Hepatocyte (in vitro differentiated cells): ENCODE results near the gene FHIP1A. TPM values are rescaled to one million over a fixed set of nuclear protein-coding genes. Genes with fewer than 3 reads are reported as not detected.
"Not testable (repeated sequence)": the region's sequence is repeated elsewhere in the genome, so short reads cannot be mapped to it uniquely, and the experiment has no call there.

ENCODE experiments used
- DNase-seq: peaks from one replicate; pipeline ENCODE4 v3.0.0-alpha.2; 2016; ENCODE audit warnings: low spot score
- H2AFZ ChIP-seq: fragments of 200-600 bp; sonication (generic); 2 replicates; pipeline ENCODE4 v1.6.0; 2016; ENCODE audit warnings: antibody characterized with exemption, mild to moderate bottlenecking
- H3K27ac ChIP-seq: fragments of 200-600 bp; sonication (generic); 2 replicates; pipeline ENCODE4 v1.5.1; 2016; ENCODE audit warnings: mild to moderate bottlenecking
- H3K27me3 ChIP-seq: fragments of 200-600 bp; sonication (generic); 2 replicates; pipeline ENCODE4 v1.6.1; 2016
- H3K36me3 ChIP-seq: fragments of 200-600 bp; sonication (generic); replicated peaks from 2 replicates; pipeline ENCODE4 v1.5.1; 2016; ENCODE audit warnings: low read depth; ENCODE audit not compliant: insufficient read depth
- H3K4me1 ChIP-seq: fragments of 200-600 bp; sonication (generic); 2 replicates; pipeline ENCODE4 v1.5.1; 2016; ENCODE audit warnings: mild to moderate bottlenecking, moderate library complexity; ENCODE audit not compliant: insufficient read depth
- H3K4me2 ChIP-seq: fragments of 200-600 bp; sonication (generic); 2 replicates; pipeline ENCODE4 v1.6.0; 2016
- H3K4me3 ChIP-seq: fragments of 200-600 bp; sonication (generic); 2 replicates; pipeline ENCODE4 v1.5.1; 2016; ENCODE audit warnings: mild to moderate bottlenecking
- H3K79me2 ChIP-seq: fragments of 200-600 bp; sonication (generic); 2 replicates; pipeline ENCODE4 v1.6.0; 2017; ENCODE audit warnings: mild to moderate bottlenecking
- H3K9me2 ChIP-seq: fragments of 200-600 bp; sonication (generic); replicated peaks from 2 replicates; pipeline ENCODE4 v1.6.0; 2017; ENCODE audit warnings: mild to moderate bottlenecking; ENCODE audit not compliant: insufficient read depth
- H3K9me3 ChIP-seq: fragments of 200-600 bp; sonication (generic); 2 replicates; pipeline ENCODE4 v1.5.1; 2016; ENCODE audit warnings: low read depth, mild to moderate bottlenecking
- H4K20me1 ChIP-seq: fragments of 200-600 bp; sonication (generic); 2 replicates; pipeline ENCODE4 v1.6.0; 2016; ENCODE audit warnings: mild to moderate bottlenecking; ENCODE audit not compliant: insufficient read depth, poor library complexity, severe bottlenecking
- CTCF ChIP-seq: fragments of 200-600 bp; sonication (generic); IDR thresholded peaks from 2 replicates; pipeline ENCODE4 v1.5.1; 2016; ENCODE audit warnings: antibody characterized with exemption, mild to moderate bottlenecking; ENCODE audit not compliant: poor library complexity
- EZH2 ChIP-seq: fragments of 200-600 bp; sonication (generic); IDR thresholded peaks from 2 replicates; pipeline ENCODE4 v1.6.1; 2016; ENCODE audit warnings: antibody characterized with exemption, mild to moderate bottlenecking, borderline replicate concordance
- EZH2phosphoT487 ChIP-seq: fragments of 200-600 bp; sonication (generic); IDR thresholded peaks from one replicate; pipeline ENCODE4 v1.6.1; 2018; ENCODE audit warnings: antibody characterized with exemption, mild to moderate bottlenecking, low read depth, moderate library complexity; ENCODE audit not compliant: unreplicated experiment, severe bottlenecking
- WGBS: methylation state at CpG from one replicate; pipeline ENCODE4 v1.1.6; 2016; ENCODE audit warnings: low lambda C conversion rate; ENCODE audit errors: missing lambda C conversion rate; 5-methylcytosine and 5-hydroxymethylcytosine counted together
- polyA plus RNA-seq: library from polyadenylated mRNA; unstranded; fragments of >200 nt; fragmentation: Nextera tagmentation; extraction: Ambion mirVana; gene quantifications from 2 replicates; pipeline ENCODE4 v1.2.1, GENCODE V29; 2016
- total RNA-seq: library from RNA; depleted of rRNA; stranded (reverse); fragments of >200 nt; gene quantifications from 2 replicates; pipeline ENCODE4 v1.2.3, GENCODE V29; 2014

FHIP1A gene
- total and polyA plus RNA-seq, 2 experiments from 2014 or later = 1.8 to 7.1 TPM

- Histone ChIP-seq H3K4me1 (no peaks in the 10 kb centered on the region), H3K36me3 (no peaks in the 10 kb centered on the region), H3K4me3 (no peak overlapping the region), H3K4me2 (peak overlapping the region; percentile 9), H3K79me2 (no peaks in the 10 kb centered on the region), H3K27ac (no peak overlapping the region), H3K9me2 (no peaks in the 10 kb centered on the region), H3K27me3 (no peaks in the 10 kb centered on the region), H3K9me3 (no peaks in the 10 kb centered on the region), H4K20me1 (no peaks in the 10 kb centered on the region), H2AFZ (peak overlapping the region; percentile 45)
- 46% methylated on average over 13 of the region's 14 CpGs for WGBS
- TF ChIP-seq EZH2 = no peak
- peak; percentile 97 for TF ChIP-seq CTCF
- DNase-seq = peak; percentile 92
Observed at GRCh38 chr4:151362404-151363164, 46.4 kb upstream of the FHIP1A start.

- no peak for TF ChIP-seq CTCF
- TF ChIP-seq EZH2 = no peak
- no peak for TF ChIP-seq EZH2phosphoT487
- WGBS = 83% methylated on average over 1 of the region's 1 CpG
Observed at GRCh38 chr4:151376540-151376939, 32.4 kb upstream of the FHIP1A start.

GRCh38 chr4:151389311-151389710 is 19.7 kb upstream of the FHIP1A start:
- no peak for TF ChIP-seq CTCF
- no peaks in the 10 kb centered on the region for H4K20me1 ChIP-seq
- no peaks in the 10 kb centered on the region for H3K4me1 ChIP-seq
- whole genome bisulfite sequencing = 97% methylated on average over 2 of the region's 2 CpGs
- H3K27ac ChIP-seq = no peak overlapping the region
- H3K4me2 ChIP-seq = no peak overlapping the region
- no peaks in the 10 kb centered on the region for H3K36me3 ChIP-seq
- no peak overlapping the region for H3K4me3 ChIP-seq
- no peaks in the 10 kb centered on the region for H3K27me3 ChIP-seq
- H3K9me3 ChIP-seq = no peaks in the 10 kb centered on the region
- DNase-seq = no peak
- H2AFZ ChIP-seq = no peak overlapping the region
- no peaks in the 10 kb centered on the region for H3K79me2 ChIP-seq
- no peaks in the 10 kb centered on the region for H3K9me2 ChIP-seq

More at GRCh38 chr4:151376540-151376939, 32.4 kb upstream of the FHIP1A start:
- H2AFZ ChIP-seq = no peak overlapping the region
- H3K9me3 ChIP-seq = no peaks in the 10 kb centered on the region
- no peaks in the 10 kb centered on the region for H3K9me2 ChIP-seq
- no peaks in the 10 kb centered on the region for H3K79me2 ChIP-seq
- H4K20me1 ChIP-seq = no peaks in the 10 kb centered on the region
- H3K4me2 ChIP-seq = no peak overlapping the region
- DNase-seq = no peak
- H3K4me1 ChIP-seq = no peaks in the 10 kb centered on the region
- no peaks in the 10 kb centered on the region for H3K27me3 ChIP-seq
- no peak overlapping the region for H3K27ac ChIP-seq
- no peaks in the 10 kb centered on the region for H3K36me3 ChIP-seq
- no peak overlapping the region for H3K4me3 ChIP-seq

GRCh38 chr4:151389799-151390198 is 19.2 kb upstream of the FHIP1A start:
- H3K4me3 ChIP-seq, H3K4me2 ChIP-seq, H3K9me3 ChIP-seq, H3K27me3 ChIP-seq, H3K79me2 ChIP-seq, H2AFZ ChIP-seq, H3K36me3 ChIP-seq, H3K9me2 ChIP-seq, H3K4me1 ChIP-seq, H3K27ac ChIP-seq, DNase-seq, H4K20me1 ChIP-seq: not testable (repeated sequence)
- no CpG with 5 or more reads among the region's 2 CpGs for WGBS
